Stimulated activated naive B cell treated with anti-CD40 and anti-IgM and Interleukin-4, amounts not matched to agents 10 μg/mL and 1 μg/mL and 100 μg/mL, for 72 hours (primary cell): ENCODE results near the gene B3GAT1.
A peak's percentile ranks its signal among the peaks of the same experiment; 100 is the strongest.

Source experiments
- ATAC-seq, 2 donors: fragments of 150-1000 bp; cut with Tn5 transposase; replicated peaks; 2 replicates each; pipeline ENCODE4 v1.10.0; 2021; ENCODE audit warnings: moderate library complexity in 1 of 2
- DNase-seq: peaks from one replicate; pipeline ENCODE4 v3.0.0; 2021
- H3K27ac Mint-ChIP-seq: one replicate; pipeline ENCODE4 v1.8.0; 2022; ENCODE audit warnings: mild to moderate bottlenecking, mixed read lengths
- H3K27me3 Mint-ChIP-seq, 2 donors: one replicate each; pipeline ENCODE4 v1.8.0; 2022; ENCODE audit warnings: mixed read lengths in 2 of 2
- H3K36me3 Mint-ChIP-seq, 2 donors: one replicate each; pipeline ENCODE4 v1.8.0; 2022; ENCODE audit warnings: mixed read lengths in 2 of 2, mild to moderate bottlenecking in 1 of 2
- H3K4me1 Mint-ChIP-seq, 2 donors: one replicate each; pipeline ENCODE4 v1.8.0; 2022; ENCODE audit warnings: mixed read lengths in 2 of 2, mild to moderate bottlenecking in 1 of 2
- H3K4me3 Mint-ChIP-seq, 2 donors: one replicate each; pipeline ENCODE4 v1.8.0; 2022; ENCODE audit warnings: mild to moderate bottlenecking in 2 of 2, mixed read lengths in 2 of 2, moderate library complexity in 1 of 2
- H3K9me3 Mint-ChIP-seq, 2 donors: one replicate each; pipeline ENCODE4 v1.8.0; 2022; ENCODE audit warnings: mixed read lengths in 2 of 2, mild to moderate bottlenecking in 1 of 2

The B3GAT1 gene

DNA sequence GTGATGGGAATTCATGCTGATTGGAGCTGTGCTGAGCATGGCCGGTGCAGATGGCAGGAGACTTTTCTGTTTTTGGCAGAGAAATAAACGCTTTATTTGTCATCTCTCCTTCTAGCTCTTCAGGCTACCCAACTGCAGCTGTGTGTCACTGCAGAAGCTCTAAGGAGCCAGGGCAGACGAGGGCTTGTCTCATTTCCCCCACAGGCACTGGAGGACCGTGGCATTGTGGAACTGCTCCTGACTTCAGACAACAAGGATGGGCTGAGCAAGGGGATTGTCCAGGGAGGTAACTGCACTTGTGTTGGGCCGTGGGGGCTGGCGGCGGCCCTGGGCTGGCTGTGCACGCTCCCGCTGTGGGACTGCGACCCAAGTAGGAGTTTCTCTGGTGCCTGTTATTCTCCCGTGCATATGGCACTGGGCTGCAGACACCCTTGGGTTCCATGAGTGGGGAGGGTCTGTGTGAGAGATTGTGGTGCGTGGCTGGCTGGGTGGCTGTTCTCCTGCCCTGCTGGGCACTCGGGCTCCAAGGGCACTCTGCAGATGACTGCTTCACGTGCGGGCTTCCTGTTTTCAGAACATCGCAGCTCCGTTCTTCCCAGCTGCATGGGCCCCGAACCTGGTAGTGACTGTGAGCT is 53.1 kb downstream of the B3GAT1 start:
- peaks cover 0 to 6% of the 10 kb centered on the region in 2 donors for H3K36me3 Mint-ChIP-seq
- ATAC-seq = no peak
- peaks cover 5 to 10% of the 10 kb centered on the region in 2 donors for H3K4me1 Mint-ChIP-seq
- no peak overlapping the region for H3K4me3 Mint-ChIP-seq
- H3K27ac Mint-ChIP-seq = no peak overlapping the region
- no peak for DNase-seq
- H3K27me3 Mint-ChIP-seq = peaks cover 38 to 48% of the 10 kb centered on the region in 2 donors
- no peaks in the 10 kb centered on the region for H3K9me3 Mint-ChIP-seq

DNA sequence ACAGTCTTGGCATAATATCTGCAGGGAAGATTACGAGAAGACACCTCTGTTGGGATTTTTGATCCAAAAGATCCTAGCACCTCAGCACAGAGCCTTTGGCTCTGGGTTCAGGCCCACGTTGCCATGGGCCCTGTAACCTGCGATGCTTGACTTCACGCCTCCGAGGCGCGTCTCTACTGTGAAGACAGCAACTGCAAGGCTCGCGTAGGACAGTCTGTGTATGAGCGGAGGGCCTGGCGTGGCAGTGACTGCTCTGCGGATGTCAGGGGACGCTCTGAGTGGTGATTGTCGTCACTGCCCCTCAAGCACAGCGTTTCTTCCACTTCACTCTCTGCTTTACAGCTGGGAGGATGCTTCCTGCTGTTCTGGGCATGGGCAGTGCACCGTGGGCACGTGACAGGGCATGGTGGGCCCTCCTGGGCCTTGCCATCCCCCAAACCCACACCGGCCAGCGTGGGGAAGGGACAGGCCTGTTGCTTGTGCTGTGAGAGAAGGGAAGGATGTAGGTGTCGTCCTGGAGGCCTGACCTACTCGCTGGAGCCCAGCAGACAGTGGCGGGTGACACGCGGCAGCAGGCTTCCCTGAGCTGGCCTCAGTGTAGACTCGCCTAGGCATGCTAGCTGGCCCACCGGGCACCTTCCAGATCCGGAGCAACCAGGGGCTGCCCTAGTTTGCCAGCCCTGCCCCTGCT is 53.7 kb downstream of the B3GAT1 start:
- ATAC-seq (no peak), DNase-seq (no peak)
- Mint-ChIP-seq H3K4me1 (peaks cover 5 to 10% of the 10 kb centered on the region in 2 donors), H3K27ac (no peak overlapping the region), H3K9me3 (peaks cover 0 to 1% of the 10 kb centered on the region in 2 donors), H3K27me3 (peaks cover 42 to 48% of the 10 kb centered on the region in 2 donors), H3K36me3 (peaks cover 2 to 6% of the 10 kb centered on the region in 2 donors), H3K4me3 (no peak overlapping the region)

DNA sequence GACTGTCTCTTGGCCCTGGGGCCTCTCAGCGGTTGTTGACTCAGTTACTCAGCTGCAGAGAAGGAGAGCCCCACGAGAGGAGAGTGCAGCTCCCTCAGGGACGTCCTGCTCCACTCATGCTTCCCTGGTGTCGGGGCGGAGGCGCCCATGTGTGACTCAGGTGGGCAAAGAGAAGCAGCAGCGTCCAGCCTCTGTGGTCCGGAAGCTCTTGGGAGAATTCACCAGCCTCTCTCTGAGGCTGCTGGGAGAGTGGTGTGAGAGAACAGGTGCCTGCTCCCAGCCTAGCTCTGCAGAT is 54.5 kb downstream of the B3GAT1 start:
- Mint-ChIP-seq H3K9me3 (peaks cover 0 to 2% of the 10 kb centered on the region in 2 donors), H3K27me3 (peaks cover 37 to 48% of the 10 kb centered on the region in 2 donors), H3K4me3 (no peak overlapping the region), H3K27ac (no peak overlapping the region), H3K36me3 (peaks cover 3 to 6% of the 10 kb centered on the region in 2 donors), H3K4me1 (peaks cover 5 to 10% of the 10 kb centered on the region in 2 donors)
- DNase-seq (no peak), ATAC-seq (no peak)

DNA sequence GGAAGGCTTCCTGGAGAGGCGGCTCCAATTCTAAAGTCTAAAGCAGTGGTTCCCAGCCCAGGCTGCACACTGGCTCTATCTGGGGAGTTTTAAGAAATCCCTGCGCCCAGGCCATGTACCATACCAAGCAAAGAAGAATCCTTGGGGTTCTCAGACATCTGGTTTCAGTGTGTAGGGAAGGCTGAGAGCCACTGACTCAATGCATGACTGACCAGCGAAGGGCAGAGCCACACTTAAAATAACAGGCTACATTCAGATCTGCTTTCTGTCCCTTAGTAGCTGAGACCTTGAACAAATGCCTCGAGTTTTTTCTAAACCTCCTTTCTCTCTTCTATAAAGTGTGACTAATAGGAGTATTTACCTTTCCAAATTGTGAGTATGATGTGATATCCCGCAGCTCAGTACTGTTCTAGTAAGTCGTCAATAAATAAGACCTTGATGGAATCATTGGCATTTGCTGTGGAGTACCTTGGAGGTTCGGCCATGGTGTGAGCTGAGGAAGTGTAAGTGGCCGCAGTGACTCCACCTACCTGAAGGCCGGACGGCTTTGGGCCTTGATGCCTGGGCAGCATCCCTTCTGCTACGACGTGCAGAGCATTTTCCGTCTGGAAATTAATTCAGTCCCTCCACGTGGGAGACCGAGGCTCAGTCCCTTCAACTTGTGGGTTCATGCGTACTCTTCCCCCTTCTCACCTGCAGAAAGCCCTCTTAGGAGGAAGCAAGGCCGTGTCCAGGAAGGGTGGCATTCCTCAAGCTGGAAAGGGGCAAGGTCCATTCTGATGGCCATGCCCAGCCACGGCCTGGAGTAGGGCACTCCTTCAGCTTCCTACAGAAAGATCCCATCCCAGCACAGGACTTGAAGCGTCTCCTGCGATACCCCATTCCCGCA is 55.1 kb downstream of the B3GAT1 start:
- Mint-ChIP-seq H3K4me3 (no peak overlapping the region), H3K9me3 (peaks cover 0 to 2% of the 10 kb centered on the region in 2 donors), H3K36me3 (peaks cover 3 to 5% of the 10 kb centered on the region in 2 donors), H3K27ac (no peak overlapping the region), H3K4me1 (peaks cover 5 to 9% of the 10 kb centered on the region in 2 donors), H3K27me3 (peaks cover 34 to 45% of the 10 kb centered on the region in 2 donors)
- no peak for DNase-seq
- no peak for ATAC-seq

DNA sequence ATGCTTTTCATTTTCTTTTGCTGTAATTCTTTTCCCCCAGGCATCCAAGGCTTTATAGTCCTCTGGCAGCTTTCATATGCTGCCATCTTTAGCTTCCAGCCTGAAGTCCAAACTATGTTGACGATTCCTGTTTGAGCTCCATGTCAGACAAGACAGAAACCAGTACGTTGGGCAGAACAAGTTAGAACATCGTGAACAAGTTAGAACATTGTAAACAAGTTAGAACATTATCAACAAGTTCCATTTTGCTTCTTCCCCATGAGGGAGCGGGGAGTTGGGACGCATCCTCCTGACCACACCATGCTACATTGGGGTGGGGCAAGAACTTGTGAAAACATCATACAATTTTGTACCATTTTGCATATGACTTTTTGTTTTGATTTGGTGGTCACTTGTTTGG is 56.4 kb downstream of the B3GAT1 start:
- peaks cover 2 to 5% of the 10 kb centered on the region in 2 donors for H3K4me1 Mint-ChIP-seq
- H3K27me3 Mint-ChIP-seq = peaks cover 25 to 34% of the 10 kb centered on the region in 2 donors
- H3K4me3 Mint-ChIP-seq = no peak overlapping the region
- no peak overlapping the region for H3K27ac Mint-ChIP-seq
- ATAC-seq = no peak
- no peak for DNase-seq
- peaks cover 0 to 2% of the 10 kb centered on the region in 2 donors for H3K9me3 Mint-ChIP-seq
- H3K36me3 Mint-ChIP-seq = peaks cover 0 to 3% of the 10 kb centered on the region in 2 donors

DNA sequence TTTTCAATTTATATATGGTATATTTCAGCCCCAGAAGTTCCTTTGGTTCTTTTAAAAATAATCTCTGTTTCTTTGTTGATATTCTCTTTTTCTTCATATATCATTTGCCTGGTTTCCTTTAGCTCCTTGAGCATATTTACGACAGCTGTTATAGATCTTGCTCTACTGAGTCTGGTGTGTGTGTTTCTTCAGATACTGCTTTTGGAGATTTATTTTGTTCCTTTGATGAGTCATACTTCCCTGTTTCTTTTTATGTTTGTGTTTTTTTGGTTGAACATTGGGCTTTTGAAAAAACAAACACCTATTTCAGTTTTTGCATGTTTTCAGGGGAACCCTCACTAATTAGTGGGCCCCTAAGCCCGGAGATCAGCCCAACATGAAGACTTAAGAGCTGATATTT is 56.9 kb downstream of the B3GAT1 start:
- DNase-seq (no peak), ATAC-seq (no peak)
- peaks cover 0 to 4% of the 10 kb centered on the region in 2 donors for H3K4me1 Mint-ChIP-seq
- peaks cover 0 to 3% of the 10 kb centered on the region in 2 donors for H3K36me3 Mint-ChIP-seq
- no peak overlapping the region for H3K4me3 Mint-ChIP-seq
- peaks cover 22 to 29% of the 10 kb centered on the region in 2 donors for H3K27me3 Mint-ChIP-seq
- peaks cover 0 to 2% of the 10 kb centered on the region in 2 donors for H3K9me3 Mint-ChIP-seq
- no peak overlapping the region for H3K27ac Mint-ChIP-seq

DNA sequence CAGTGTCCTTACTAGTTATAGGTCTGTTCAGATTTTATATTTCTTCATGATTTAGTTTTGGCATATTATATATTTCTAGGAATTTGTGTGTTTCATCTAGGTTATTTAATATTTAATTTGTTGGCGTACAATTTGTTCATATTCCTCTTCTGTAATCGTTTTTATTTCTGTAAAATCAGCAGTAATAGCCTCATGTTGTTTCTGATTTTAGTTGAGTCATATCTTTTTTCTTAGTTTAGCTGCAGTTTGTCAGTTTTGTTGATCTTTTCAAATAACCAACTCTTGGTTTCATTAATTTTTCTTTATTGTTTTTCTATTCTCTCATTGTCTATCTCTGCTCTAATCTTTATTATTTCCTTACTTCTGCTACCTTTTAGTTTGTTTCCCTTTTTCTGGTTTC is 59.9 kb downstream of the B3GAT1 start:
- ATAC-seq (no peak), DNase-seq (no peak)
- no peak overlapping the region for H3K27ac Mint-ChIP-seq
- H3K27me3 Mint-ChIP-seq = peaks cover 9 to 12% of the 10 kb centered on the region in 2 donors
- peaks cover 0 to 3% of the 10 kb centered on the region in 2 donors for H3K36me3 Mint-ChIP-seq
- H3K9me3 Mint-ChIP-seq = peaks cover 0 to 2% of the 10 kb centered on the region in 2 donors
- H3K4me1 Mint-ChIP-seq = no peaks in the 10 kb centered on the region
- no peak overlapping the region for H3K4me3 Mint-ChIP-seq

DNA sequence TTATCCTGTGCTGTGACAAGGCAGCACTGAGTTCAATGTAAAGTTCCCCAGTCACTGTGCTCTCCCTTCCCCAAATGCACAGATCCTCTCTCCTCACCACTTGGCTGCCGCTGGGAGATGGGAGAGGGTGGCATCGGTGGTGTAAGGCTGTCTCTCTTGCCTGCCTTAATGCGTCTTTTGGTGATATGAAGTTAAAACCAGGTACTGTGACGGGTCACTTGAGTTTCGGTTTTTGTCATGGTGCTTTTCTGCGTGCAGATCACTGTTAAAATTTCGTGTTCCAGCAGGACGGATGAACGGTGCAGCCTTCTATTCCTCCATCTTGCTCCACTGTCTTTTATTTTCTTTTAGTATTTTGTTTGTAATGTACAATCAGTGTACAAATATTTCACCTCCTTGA is 61.7 kb downstream of the B3GAT1 start:
- ATAC-seq (peak in 1 of 2 donors; percentile 64), DNase-seq (no peak)
- peaks cover 0 to 3% of the 10 kb centered on the region in 2 donors for H3K36me3 Mint-ChIP-seq
- H3K27ac Mint-ChIP-seq = no peak overlapping the region
- no peak overlapping the region for H3K4me3 Mint-ChIP-seq
- H3K27me3 Mint-ChIP-seq = peaks cover 5 to 8% of the 10 kb centered on the region in 2 donors
- H3K9me3 Mint-ChIP-seq = peaks cover 0 to 2% of the 10 kb centered on the region in 2 donors
- no peaks in the 10 kb centered on the region for H3K4me1 Mint-ChIP-seq

DNA sequence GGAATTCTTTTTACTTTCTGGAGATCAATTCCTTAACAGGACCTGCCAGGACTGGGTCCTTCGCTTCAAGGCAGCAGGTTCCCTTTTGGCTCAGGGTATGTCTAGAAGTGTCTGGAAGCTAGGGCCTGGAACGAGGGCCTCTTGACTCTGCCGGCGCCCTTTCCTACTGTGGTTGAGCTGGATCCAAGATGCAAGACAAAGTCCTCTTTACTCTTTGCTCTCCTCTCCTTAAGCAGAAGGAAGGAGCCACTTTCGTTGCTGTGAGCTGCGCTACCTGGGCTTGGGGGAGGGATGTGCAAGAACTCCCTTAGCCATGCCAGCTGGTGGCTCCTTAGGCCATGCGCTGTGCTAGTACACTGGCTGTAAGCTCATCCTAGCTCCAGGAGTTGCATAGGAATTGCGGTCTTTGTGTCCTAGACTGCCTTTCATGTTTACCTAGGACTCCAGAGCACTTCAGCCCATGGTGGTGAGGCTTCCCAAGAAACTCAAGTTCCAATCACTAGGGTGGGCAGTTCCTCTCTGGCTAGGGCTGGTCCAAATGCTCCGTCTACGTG is 62.2 kb downstream of the B3GAT1 start:
- no peak for DNase-seq
- peaks cover 3 to 5% of the 10 kb centered on the region in 2 donors for H3K27me3 Mint-ChIP-seq
- ATAC-seq = no peak
- peaks cover 0 to 2% of the 10 kb centered on the region in 2 donors for H3K9me3 Mint-ChIP-seq
- H3K4me3 Mint-ChIP-seq = no peak overlapping the region
- no peaks in the 10 kb centered on the region for H3K4me1 Mint-ChIP-seq
- H3K27ac Mint-ChIP-seq = no peak overlapping the region
- peaks cover 0 to 3% of the 10 kb centered on the region in 2 donors for H3K36me3 Mint-ChIP-seq

DNA sequence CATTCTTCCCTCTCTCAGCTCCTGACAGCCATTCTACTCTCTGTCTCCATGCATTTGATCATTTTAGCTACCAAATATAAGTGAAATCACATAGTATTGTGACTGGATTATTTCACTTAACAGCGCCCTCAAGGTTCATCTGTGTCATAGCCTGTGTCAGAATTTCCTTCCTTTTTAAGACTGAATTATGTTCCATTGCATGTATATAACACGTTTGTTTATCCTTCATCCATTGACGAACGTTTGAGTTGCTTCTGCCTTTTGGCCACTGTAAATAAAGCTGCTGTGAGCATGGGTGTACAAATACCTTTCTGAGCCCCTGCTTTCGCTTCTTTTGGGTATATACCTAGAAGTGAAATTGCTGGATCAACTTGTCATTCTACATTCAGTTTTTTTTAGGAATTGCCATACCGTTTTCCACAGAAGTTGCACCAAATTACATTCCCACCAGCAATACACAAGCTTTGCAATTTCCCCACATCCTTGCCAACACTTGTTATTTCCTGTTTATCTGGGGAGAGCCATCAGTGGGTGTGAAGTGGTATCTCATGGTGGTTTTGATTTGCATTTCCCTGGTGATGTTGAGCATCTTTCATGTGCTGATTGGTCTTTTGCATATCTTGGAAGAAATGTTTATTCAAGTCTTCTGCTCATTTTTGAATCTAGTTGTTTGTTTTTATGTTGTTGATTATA is 62.8 kb downstream of the B3GAT1 start:
- Mint-ChIP-seq H3K9me3 (peaks cover 0 to 2% of the 10 kb centered on the region in 2 donors), H3K4me3 (no peak overlapping the region), H3K27ac (no peak overlapping the region), H3K27me3 (peaks cover 0 to 5% of the 10 kb centered on the region in 2 donors), H3K4me1 (no peaks in the 10 kb centered on the region), H3K36me3 (peaks cover 0 to 3% of the 10 kb centered on the region in 2 donors)
- DNase-seq (no peak), ATAC-seq (no peak)

DNA sequence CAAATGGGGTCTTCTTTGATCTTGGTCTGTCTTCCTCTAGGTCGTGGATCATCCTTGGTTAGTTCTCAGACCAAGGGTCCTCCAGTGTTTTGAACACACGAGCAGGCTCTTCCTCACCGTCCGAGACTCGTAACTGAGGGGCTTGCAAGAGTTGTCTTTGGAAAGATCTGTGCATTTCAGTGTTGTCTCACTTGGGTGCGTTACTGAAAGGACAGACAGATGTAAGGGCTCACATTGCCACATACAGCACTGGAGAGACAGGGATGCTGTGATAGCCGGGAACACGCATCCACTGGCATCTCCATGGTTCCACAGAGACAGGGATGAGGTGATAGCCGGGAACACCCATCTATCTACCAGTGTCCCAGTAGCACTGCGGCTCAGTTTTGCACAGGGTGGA is 64.6 kb downstream of the B3GAT1 start:
- no peak for ATAC-seq
- Mint-ChIP-seq H3K36me3 (no peaks in the 10 kb centered on the region), H3K4me1 (no peaks in the 10 kb centered on the region)

DNA sequence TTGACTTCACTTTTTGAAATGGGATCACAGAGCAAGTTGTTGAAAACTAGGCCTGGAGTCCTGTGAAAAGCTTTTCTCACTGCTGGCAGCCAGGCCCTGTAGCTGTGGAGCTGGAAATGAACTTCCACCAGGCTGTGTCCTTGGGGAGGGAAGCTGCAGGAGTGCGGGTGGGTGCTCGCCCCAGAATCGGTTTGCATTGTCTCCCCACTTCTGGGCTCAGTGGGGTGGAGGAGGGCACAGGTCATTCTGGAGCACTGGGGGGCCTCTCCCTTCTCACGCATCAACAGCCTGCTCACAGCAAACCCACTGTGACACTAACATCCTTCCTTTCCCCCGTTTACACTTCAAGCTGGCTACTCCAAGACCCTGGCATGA is 65.1 kb downstream of the B3GAT1 start:
- DNase-seq = no peak
- Mint-ChIP-seq H3K27ac (no peak overlapping the region), H3K4me1 (no peaks in the 10 kb centered on the region), H3K27me3 (no peaks in the 10 kb centered on the region), H3K36me3 (no peaks in the 10 kb centered on the region), H3K9me3 (no peaks in the 10 kb centered on the region), H3K4me3 (no peak overlapping the region)
- no peak for ATAC-seq

More for the DNA sequence above, 64.6 kb downstream of the B3GAT1 start:
- Mint-ChIP-seq H3K9me3 (no peaks in the 10 kb centered on the region), H3K27me3 (no peaks in the 10 kb centered on the region), H3K4me3 (no peak overlapping the region), H3K27ac (no peak overlapping the region)
- no peak for DNase-seq

DNA sequence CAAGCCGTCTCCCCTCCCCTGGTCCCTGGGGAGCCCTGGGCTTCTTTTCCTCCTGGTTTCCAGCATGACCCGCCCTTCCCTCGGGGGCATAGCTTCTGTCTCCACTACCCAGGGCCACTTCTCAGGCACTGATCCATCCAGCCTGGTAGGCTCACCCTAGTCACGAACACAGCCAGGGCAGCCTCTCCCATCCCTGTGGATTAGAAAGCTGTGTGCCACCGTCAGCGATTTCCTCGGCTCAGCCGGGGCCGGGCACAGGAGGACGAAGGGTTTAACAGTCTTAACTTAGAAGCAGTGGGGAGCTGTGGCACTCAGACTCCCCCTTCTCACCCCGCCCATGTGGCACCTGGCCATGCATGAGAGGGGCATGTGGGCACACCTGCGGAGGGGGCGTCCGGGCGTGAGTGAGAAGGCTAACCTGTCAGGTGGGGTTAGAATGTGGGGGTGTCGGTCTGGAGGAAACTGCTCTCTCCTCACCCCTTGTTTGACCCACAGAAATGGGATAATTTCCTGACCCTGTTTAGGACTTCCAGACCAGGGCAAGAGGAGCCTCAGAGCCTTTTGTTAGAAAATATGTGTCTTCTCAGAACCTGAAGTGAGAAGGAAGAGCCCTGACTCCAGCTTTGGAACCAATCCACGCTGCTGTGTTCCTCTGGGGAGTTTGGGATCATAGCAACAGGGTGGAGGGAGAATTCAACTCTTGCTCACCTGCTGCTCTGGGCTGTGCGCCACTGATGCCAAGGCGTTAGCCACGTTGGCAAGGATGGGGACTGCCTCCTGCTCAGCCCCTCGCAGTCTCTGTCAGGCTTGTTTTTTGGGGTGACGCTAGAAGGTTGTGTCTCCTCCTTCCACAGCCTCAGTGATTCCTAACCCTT is 65.7 kb downstream of the B3GAT1 start:
- Mint-ChIP-seq H3K4me1 (no peaks in the 10 kb centered on the region), H3K27ac (no peak overlapping the region), H3K27me3 (no peaks in the 10 kb centered on the region), H3K36me3 (no peaks in the 10 kb centered on the region), H3K9me3 (no peaks in the 10 kb centered on the region), H3K4me3 (no peak overlapping the region)
- ATAC-seq = no peak
- DNase-seq = no peak
